IPS DF 4.7 (cell line): Measurements from ENCODE around the gene PHACTR2.

Source experiments
- DNase-seq: peaks from one replicate; pipeline ENCODE4 v3.0.0-alpha.2; 2013; ENCODE audit warnings: low spot score; ENCODE audit errors: extremely low read depth

PHACTR2 gene

GRCh38 chr6:143675382-143675900 is 2.3 kb upstream of the PHACTR2 start:
- DNase-seq, result no peak

DNA sequence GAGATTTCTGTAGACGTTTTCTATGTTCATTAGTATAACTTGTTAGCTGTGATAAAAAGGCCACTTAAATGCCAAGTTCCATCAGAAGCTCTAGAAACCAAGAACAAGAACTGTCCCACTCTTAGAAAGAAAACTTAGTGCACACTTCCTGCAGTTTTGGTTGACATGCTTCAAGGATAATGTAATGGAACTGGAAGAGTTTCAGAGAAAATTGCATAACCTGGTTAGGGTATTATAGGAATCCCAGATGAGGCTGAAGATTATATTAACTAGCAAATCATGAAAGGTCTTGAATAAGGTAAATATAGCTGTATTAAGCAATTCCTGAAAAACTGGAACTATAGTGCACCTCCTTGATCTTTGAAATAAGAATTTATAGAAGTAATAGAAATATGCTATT is 1.8 kb upstream of the PHACTR2 start:
- no peak for DNase-seq

GRCh38 chr6:143676437-143677045 is 1.2 kb upstream of the PHACTR2 start:
- no peak for DNase-seq

GRCh38 chr6:143677577-143677890 is 231 bp upstream of the PHACTR2 start:
- no peak for DNase-seq

DNA sequence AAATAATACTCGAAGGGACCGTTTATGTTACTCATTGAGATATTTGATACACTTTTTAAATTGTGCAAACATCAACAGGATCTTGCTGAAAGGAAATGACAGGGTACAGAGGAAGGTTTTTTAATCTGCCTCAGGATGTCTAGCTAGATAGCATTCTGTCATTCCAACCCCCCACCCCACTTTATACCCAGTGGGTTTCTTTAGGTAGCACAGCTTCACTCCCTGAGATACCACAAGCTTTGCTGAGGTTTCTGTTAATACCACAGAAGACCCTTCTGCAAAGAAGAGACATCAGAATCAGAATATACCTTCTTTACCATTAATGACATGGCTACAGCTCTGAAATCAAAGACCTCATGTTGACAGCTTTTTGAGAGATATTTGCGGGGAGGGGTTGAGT is 1.3 kb downstream of the PHACTR2 start:
- DNase-seq, result no peak

- no peak for DNase-seq
These were observed 2.4 kb downstream of the PHACTR2 start for GRCh38 chr6:143680141-143680540.

GRCh38 chr6:143682805-143683204 is 5.0 kb downstream of the PHACTR2 start:
- no peak for DNase-seq

DNA sequence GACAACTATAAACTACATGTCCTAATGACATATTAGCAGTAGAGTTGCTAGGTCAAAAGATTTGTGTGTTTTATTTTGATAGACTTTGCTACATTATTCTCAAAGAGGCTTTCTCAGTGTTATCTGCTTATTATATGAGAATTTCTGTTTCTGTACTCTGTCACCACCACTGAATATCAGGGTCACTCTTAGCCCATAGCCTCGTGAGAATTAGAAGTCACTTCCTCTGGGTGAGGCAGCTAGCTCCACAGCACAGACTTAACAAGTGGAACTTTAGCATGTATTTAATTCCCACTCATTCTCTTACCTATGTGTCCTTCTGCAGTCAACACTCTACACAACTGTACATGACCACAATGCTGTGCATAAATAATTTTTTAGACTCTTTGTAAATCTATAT is 6.7 kb downstream of the PHACTR2 start:
- DNase-seq, result no peak

- no peak for DNase-seq
These were observed 7.9 kb downstream of the PHACTR2 start for GRCh38 chr6:143685653-143686052.

DNA sequence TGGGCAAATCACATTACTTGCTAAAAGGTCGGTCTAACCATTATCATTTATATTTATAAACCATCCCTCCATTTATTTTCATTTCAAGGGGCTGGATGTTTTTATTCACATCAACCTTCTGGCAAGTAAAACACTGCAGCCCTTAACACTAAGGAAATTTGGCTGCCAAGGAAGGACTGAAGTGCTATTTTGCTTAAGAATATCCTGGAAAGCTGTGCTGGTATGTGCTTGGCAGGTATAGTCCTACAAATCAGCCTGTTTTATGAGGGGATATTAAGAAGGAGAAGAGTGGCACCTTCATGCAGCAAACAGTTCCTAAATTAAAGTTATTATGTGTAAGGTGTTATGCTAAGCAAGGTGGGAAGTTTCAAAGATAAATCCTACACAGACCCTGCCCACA is 9.8 kb downstream of the PHACTR2 start:
- DNase-seq, result no peak

GRCh38 chr6:143688681-143689080 is 10.9 kb downstream of the PHACTR2 start:
- DNase-seq, result no peak

DNA sequence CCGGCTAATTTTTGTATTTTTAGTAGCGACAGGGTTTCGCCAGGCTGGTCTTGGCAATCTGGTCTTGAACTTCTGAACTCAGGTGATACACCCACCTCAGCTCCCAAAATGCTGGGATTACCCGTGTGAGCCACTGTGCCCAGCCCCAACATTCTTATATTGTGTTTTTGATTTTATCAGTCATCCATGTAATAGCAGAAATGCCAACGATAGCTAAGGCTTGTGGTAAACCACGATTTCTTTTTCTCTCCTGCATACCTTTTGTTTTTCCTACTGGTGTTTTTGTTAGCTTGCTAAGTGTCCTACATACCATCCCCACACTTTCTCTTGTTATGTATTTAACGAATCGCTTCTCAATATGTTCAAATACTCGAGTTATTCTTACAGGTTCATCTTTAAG is 12.1 kb downstream of the PHACTR2 start:
- DNase-seq, result no peak

DNA sequence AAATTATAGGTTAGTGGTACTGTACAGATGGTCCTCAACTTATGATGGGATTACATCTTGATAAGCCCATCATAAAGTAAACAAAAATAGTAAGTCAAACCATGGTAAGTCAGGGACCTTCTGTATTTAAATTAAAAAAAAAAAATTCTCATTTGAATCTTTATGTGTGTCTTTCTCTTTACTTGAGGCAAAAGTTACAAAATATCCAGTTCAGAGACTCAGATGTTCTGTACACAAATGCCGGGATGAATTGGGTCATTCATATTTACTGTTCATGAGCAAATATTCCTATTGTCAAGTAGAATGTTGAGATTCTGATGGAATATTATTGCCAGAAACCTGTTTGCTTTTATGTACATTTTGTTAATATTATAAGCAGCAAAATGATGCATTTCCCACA is 13.4 kb downstream of the PHACTR2 start:
- no peak for DNase-seq

DNA sequence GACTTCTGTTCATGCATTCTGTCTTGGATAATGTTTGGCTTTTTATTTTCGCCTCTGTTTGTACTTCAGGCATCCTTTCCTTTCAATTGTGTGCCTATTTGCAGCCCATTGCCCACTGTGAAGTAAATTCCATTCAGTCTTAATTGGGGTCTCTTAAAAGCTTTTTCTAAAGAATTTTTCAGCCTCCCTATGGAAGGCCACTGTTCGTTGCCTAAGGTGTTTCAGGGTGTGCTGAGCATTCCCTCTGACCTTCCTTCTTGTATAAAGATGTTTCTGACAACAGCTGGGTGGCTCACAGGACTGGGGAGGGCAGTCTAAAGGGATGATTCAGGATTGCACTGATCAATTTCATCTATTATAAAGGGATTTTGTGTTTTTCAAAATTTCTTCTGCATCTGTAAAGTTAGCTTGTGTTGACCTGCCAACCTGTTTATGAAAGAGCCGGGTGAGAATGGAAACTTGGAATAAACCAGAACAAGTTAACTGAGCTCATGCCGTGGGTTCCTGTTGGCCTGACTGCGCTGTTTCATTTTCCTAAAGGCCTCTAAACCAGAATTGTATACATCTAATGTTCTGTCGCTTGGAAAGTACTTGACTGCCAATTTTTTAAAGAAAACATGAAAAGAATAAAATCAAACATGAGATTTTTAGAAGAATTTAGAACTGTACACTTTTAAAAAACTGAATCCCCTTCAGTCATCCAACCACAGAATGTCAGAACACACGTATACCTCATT is 14.3 kb downstream of the PHACTR2 start:
- DNase-seq, result no peak

- DNase-seq, result no peak
These were observed 14.9 kb downstream of the PHACTR2 start for GRCh38 chr6:143692696-143693095.

DNA sequence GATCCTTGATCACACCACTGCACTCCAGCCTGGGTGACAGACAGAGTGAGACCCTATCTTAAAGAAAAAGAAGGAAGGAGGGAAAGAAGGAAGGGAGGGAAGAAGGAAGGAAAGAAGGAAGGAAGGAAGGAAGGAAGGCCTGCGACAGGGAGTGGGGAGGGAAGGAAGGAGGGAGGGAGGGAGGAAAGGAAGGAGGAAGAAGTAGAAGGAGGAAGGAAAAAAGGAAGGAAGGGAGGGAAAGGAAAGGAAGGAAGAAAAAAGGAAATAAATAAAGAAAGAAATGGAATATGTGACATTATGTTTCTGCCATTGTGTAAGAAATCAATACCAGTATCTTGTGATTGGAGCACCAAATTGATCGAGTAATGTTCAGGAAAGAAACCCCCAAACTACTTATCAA is 16.2 kb downstream of the PHACTR2 start:
- no peak for DNase-seq

GRCh38 chr6:143694560-143694959 is 16.8 kb downstream of the PHACTR2 start:
- no peak for DNase-seq

- DNase-seq, result no peak
These were observed 17.6 kb downstream of the PHACTR2 start for GRCh38 chr6:143695130-143695968.

DNA sequence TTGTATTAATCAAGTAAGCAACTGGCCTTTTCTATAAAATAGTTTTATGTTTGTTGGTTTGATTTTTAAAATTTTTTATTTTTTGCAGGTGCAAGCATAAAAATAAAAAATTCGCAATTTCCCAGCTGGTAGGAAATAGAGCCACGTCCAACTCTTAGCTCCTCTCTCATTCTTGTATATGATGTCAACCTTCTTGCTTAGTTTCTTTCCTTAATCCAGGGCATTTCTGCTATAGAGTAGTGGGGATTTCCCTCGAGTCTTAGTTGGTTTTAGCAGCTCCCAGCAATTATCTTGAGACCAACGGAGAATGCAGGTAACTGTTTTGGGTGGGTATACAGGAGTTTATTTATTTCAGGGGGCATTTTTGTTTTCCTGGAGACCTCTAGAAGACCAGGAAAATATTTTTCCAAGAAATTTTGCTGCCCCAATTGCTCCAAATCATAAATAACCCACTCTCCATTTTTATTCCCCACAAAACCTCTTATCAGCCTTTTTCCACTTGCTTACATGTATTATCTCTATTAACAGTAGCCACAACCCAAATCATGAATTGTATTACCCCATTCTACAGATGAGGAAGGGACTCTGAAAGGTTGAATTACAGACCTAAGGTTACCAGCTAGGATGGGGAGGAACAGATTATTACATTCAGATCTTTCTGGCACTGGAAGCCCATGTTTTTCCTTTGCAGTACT is 18.4 kb downstream of the PHACTR2 start:
- no peak for DNase-seq

DNA sequence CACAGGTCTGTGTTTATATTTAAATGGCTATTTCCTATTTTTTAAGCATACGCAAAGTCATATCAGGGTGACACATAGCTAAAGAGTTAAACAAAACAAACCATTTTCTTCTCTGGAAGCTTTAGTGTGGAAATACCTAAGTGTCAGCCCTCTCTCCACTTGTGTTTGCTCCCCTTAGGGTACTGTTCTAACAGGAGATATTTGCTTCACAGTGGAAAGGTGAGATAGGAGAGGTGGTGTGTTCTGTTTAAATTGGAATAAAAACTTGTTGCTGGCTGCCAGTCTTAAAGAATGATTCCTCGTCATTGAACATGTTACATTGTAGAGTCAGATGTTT is 18.9 kb downstream of the PHACTR2 start:
- no peak for DNase-seq

GRCh38 chr6:143697076-143697800 is 19.5 kb downstream of the PHACTR2 start:
- DNase-seq, result no peak
